Islet of Langerhans (tissue), 1 donor: ENCODE results near the gene ZNF140.
A peak's percentile ranks its signal among the peaks of the same experiment; 100 is the strongest.

ENCODE experiments used
- FAIRE-seq: peaks from one replicate; lab custom pipeline; 2011; peaks lifted over from hg19 to GRCh38; lab: Jason Lieb, UNC

Gene ZNF140

DNA sequence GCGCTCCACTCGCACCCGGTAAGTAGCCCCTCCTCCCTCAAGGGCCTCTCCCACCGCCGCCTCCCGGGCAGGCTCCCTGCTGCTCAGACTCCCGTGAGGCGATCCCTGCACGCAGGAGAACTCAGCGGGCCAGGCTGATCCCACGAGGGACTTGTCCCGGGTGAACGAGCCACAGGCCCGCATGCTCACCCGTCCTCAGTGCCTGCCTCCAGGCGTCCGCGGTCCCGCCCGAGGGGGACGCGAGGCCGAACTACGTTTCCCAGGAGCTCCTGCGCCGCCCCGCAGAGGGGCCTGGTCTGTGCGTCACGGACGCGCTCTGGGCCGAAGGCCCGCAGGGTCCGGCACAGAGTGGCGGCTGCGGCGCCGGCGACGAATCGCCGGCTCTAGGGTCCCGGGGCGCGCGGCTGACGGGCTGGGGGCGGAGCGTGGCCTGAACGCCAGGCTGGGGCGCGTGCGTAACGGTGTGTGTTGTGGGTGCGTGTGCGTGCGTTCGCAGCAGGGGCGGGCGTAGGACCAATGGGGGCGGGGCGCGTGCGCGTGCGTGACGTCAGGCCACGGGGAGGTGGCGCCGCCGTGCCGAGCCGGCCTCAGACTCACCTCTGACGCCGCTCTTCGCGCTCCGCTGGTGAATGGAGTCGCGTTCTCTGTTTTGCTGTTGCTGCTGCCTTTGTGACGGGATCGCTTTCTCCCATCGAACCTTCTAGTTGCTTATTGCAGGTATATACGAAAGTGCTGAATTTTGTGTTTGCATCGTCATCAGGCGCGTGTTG lies 49.5 kb downstream of the ZNF140 start, which contains the start of the genes ZNF10 and ZNF891:
TSS of gene ZNF10 (plus strand) at position 590 of the 770 bp plus-strand sequence. CDS start 13,866 bp downstream, outside the sequence.
TSS of gene ZNF891 (minus strand) at position 237 of the 770 bp plus-strand sequence. CDS start 8,356 bp downstream, outside the sequence.
- FAIRE-seq: no peak

DNA sequence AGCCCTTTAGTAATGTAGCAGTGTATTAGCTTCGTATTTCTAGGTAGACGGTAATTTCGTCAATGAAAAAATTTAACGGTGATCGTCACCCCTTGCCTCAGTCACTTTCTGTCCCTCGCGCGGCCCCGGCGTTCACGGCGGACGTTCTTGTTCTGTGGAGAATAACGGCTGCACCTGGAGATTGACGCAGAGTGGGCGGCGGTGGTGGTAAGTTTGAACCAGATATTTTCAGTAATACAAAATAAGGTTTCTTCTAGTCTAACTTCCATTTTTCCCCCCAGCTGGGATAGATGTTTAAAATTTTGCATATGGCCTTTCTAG lies 50.0 kb downstream of the ZNF140 start:
- peak; percentile 13 for FAIRE-seq

- FAIRE-seq: no peak
Observed at GRCh38 chr12:133135747-133136146, 55.0 kb downstream of the ZNF140 start.

DNA sequence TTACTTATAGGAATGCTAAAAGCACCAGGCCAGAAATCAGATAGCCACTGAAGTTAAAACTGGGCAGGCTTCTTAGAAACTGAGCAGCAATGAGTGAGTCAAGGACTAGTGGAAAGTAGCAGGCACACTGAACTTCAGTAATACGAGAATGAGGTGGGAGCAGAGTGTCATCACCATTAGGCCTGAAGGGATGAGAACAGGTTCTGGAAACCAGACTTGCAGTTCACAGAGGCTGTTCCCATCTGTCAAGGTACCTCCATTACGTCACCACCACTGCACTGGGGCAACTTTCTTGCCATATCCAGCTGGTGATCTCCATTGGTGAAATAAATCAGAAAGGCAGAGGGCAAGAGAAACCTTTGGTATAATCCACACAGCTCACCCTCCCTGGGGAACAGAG lies 65.3 kb downstream of the ZNF140 start:
- no peak for FAIRE-seq

GRCh38 chr12:133156125-133156690 lies 75.5 kb downstream of the ZNF140 start:
- FAIRE-seq: no peak
